SKM-1 treated with dmso at 0.1 percent for 144 hours (cell line): ENCODE results near the gene ZNF845.
"Not testable (repeated sequence)": the region's sequence is repeated elsewhere in the genome, so short reads cannot be mapped to it uniquely, and the experiment has no call there.

ENCODE experiments used
- DNase-seq: peaks from one replicate; lab custom pipeline; 2025; ENCODE audit not compliant: unreplicated experiment; lab: John Stamatoyannopoulos, UW

ZNF845 gene

GRCh38 chr19:53333463-53334449 is at the start of gene ZNF845:
TSS of gene ZNF845 (plus strand) at chr19:53333749. CDS start at chr19:53341308, 7,559 bp downstream.
- peak; percentile 27 for DNase-seq

- DNase-seq = no peak
Observed at GRCh38 chr19:53285087-53285486, 48.5 kb upstream of the ZNF845 start.

- no peak for DNase-seq
Observed at GRCh38 chr19:53290758-53291549, 42.6 kb upstream of the ZNF845 start.

- DNase-seq = no peak
Observed at GRCh38 chr19:53294786-53295441, 38.6 kb upstream of the ZNF845 start.

GRCh38 chr19:53301341-53301740 is 32.2 kb upstream of the ZNF845 start:
- DNase-seq = not testable (repeated sequence)

- DNase-seq = no peak
Observed at GRCh38 chr19:53308339-53308811, 25.2 kb upstream of the ZNF845 start.

GRCh38 chr19:53311044-53311443 is 22.5 kb upstream of the ZNF845 start:
- DNase-seq = no peak

GRCh38 chr19:53311897-53312296 is 21.7 kb upstream of the ZNF845 start:
- no peak for DNase-seq

GRCh38 chr19:53328967-53329366 is 4.6 kb upstream of the ZNF845 start:
- no peak for DNase-seq

- no peak for DNase-seq
Observed at GRCh38 chr19:53332484-53332883, 1.1 kb upstream of the ZNF845 start.

- no peak for DNase-seq
Observed at GRCh38 chr19:53333066-53333462, 485 bp upstream of the ZNF845 start.

GRCh38 chr19:53344403-53344802 is 10.9 kb downstream of the ZNF845 start:
- DNase-seq = not testable (repeated sequence)

GRCh38 chr19:53355739-53356138 is 22.2 kb downstream of the ZNF845 start:
- DNase-seq = no peak

- DNase-seq = no peak
Observed at GRCh38 chr19:53357821-53358581, 24.5 kb downstream of the ZNF845 start.

GRCh38 chr19:53360056-53360455 is 26.5 kb downstream of the ZNF845 start:
- DNase-seq = not testable (repeated sequence)

- DNase-seq = peak; percentile 50
Observed at GRCh38 chr19:53365134-53365898, 31.8 kb downstream of the ZNF845 start, which contains the start of gene ZNF525. TSS of gene ZNF525 (plus strand) at chr19:53365705. CDS start at chr19:53372282, 6,577 bp downstream.

- no peak for DNase-seq
Observed at GRCh38 chr19:53365899-53366493, 32.4 kb downstream of the ZNF845 start.

GRCh38 chr19:53372196-53372595 is 38.6 kb downstream of the ZNF845 start:
- DNase-seq = no peak

GRCh38 chr19:53374288-53374687 is 40.7 kb downstream of the ZNF845 start:
- no peak for DNase-seq
